HG02970 (cell line): ENCODE measurements around the gene KLF7.

Experiments used
- ATAC-seq: cut with Tn5 transposase; IDR thresholded peaks from one replicate; pipeline ENCODE4 v1.9.1; 2021; ENCODE audit warnings: mild to moderate bottlenecking, moderate library complexity, moderate number of reproducible peaks; ENCODE audit not compliant: unreplicated experiment, low FRiP score

The KLF7 gene

GRCh38 chr2:207071820-207072219 is 93.9 kb downstream of the KLF7 start:
- ATAC-seq, result no peak

GRCh38 chr2:207067473-207067872 is 98.3 kb downstream of the KLF7 start:
- ATAC-seq, result no peak

GRCh38 chr2:207066791-207067460 is 98.8 kb downstream of the KLF7 start:
- ATAC-seq, result no peak

- no peak for ATAC-seq
These were observed 99.6 kb downstream of the KLF7 start for GRCh38 chr2:207066166-207066565.

GRCh38 chr2:207064128-207064690 is 101.5 kb downstream of the KLF7 start:
- ATAC-seq, result no peak

- ATAC-seq, result no peak
These were observed 104.6 kb downstream of the KLF7 start for GRCh38 chr2:207061181-207061580.

GRCh38 chr2:207055257-207055656 is 110.5 kb downstream of the KLF7 start:
- ATAC-seq, result no peak

- ATAC-seq, result no peak
These were observed 111.2 kb downstream of the KLF7 start for GRCh38 chr2:207054521-207054920.

GRCh38 chr2:207051385-207051965 is 114.3 kb downstream of the KLF7 start:
- ATAC-seq, result no peak

- ATAC-seq, result no peak
These were observed 116.6 kb downstream of the KLF7 start for GRCh38 chr2:207049122-207049521.

GRCh38 chr2:207048416-207048815 is 117.3 kb downstream of the KLF7 start:
- no peak for ATAC-seq

- ATAC-seq, result no peak
These were observed 119.0 kb downstream of the KLF7 start for GRCh38 chr2:207046724-207047123.

GRCh38 chr2:207045531-207045930 is 120.2 kb downstream of the KLF7 start:
- ATAC-seq, result no peak

- ATAC-seq, result no peak
These were observed 121.1 kb downstream of the KLF7 start for GRCh38 chr2:207044379-207045362.

- ATAC-seq, result no peak
These were observed 122.9 kb downstream of the KLF7 start for GRCh38 chr2:207042841-207043240.

GRCh38 chr2:207041786-207042554 is 123.8 kb downstream of the KLF7 start:
- no peak for ATAC-seq

GRCh38 chr2:207041279-207041678 is 124.5 kb downstream of the KLF7 start:
- no peak for ATAC-seq

- no peak for ATAC-seq
These were observed 125.1 kb downstream of the KLF7 start for GRCh38 chr2:207040696-207041095.

- no peak for ATAC-seq
These were observed 126.5 kb downstream of the KLF7 start for GRCh38 chr2:207039225-207039624.

- no peak for ATAC-seq
These were observed 127.4 kb downstream of the KLF7 start for GRCh38 chr2:207038299-207038698.
